ENCODE results near the gene SLC25A20. TPM values are rescaled to one million over a fixed set of nuclear protein-coding genes. Genes with fewer than 3 reads are reported as not detected.

The SLC25A20 gene
- total RNA-seq, 1 experiment from 2014 or later: 17.7 TPM

- peaks cover 26% of the 10 kb centered on the region for H4K20me1 ChIP-seq (ENCODE audit: low read length)
- peaks cover 30% of the 10 kb centered on the region for H3K36me3 ChIP-seq (ENCODE audit: low read depth, low read length)
- CTCF ChIA-PET: no interaction called here
- no peak for DNase-seq
- H3K4me1 ChIP-seq (ENCODE audit: insufficient read depth, low read length): peaks cover 17% of the 10 kb centered on the region
- no peak overlapping the region for H3K4me2 ChIP-seq (ENCODE audit: low read length)
- H3K9ac ChIP-seq (ENCODE audit: low read length): no peak overlapping the region
- no TSS peak for BruUV-seq (replicated peaks)
- H3F3A ChIP-seq (ENCODE audit: low read length, unreplicated experiment): no peaks in the 10 kb centered on the region
- H3K27ac ChIP-seq (ENCODE audit: low read length): no peak overlapping the region
- no peaks in the 10 kb centered on the region for H3K27me3 ChIP-seq (ENCODE audit: low read length)
- no peak overlapping the region for H2AFZ ChIP-seq (ENCODE audit: low read length)
- H3K4me3 ChIP-seq (ENCODE audit: low read length): no peak overlapping the region
- no peaks in the 10 kb centered on the region for H3K9me3 ChIP-seq (ENCODE audit: low read length)
- H3K79me2 ChIP-seq (ENCODE audit: low read length): peaks cover 82% of the 10 kb centered on the region
- intact Hi-C loops (cut with micrococcal nuclease): loop anchor here (10.0 kb wide), 1 partner anchor 151 kb away; no protein-coding TSS in a partner anchor
- no peak for ATAC-seq
- TF ChIP-seq CTCF (conservative IDR thresholded peaks at IDR 0.05; ENCODE audit: low read depth, low read length): no peak
- TF ChIP-seq EZH2phosphoT487 (IDR thresholded peaks at IDR 0.05; ENCODE audit: borderline replicate concordance, low read length): no peak
- TF ChIP-seq EZH2 (IDR thresholded peaks at IDR 0.05; ENCODE audit: low read length, unreplicated experiment): no peak
- H3K9me2 ChIP-seq (replicated peaks; ENCODE audit: low read length): no peaks in the 10 kb centered on the region
- POLR2A ChIA-PET (ENCODE audit: unreplicated experiment): no interaction called here
These were observed 36.8 kb upstream of the SLC25A20 start for GRCh38 chr3:48935530-48935929.

GRCh38 chr3:48934333-48934991 lies 35.8 kb upstream of the SLC25A20 start:
- H3K4me2 ChIP-seq (ENCODE audit: low read length): no peak overlapping the region
- no peak for ATAC-seq
- CTCF ChIA-PET: no interaction called here

More at GRCh38 chr3:48934333-48934991, 35.8 kb upstream of the SLC25A20 start:
- no peak overlapping the region for H2AFZ ChIP-seq (ENCODE audit: low read length)
- no peaks in the 10 kb centered on the region for H3F3A ChIP-seq (ENCODE audit: low read length, unreplicated experiment)
- no peak overlapping the region for H3K27ac ChIP-seq (ENCODE audit: low read length)
- H4K20me1 ChIP-seq (ENCODE audit: low read length): peaks cover 33% of the 10 kb centered on the region
- intact Hi-C loops (cut with micrococcal nuclease): loop anchor here (10.0 kb wide), 1 partner anchor 150 kb away; no protein-coding TSS in a partner anchor
- H3K9me3 ChIP-seq (ENCODE audit: low read length): no peaks in the 10 kb centered on the region
- no peak for DNase-seq
- no peaks in the 10 kb centered on the region for H3K9me2 ChIP-seq (replicated peaks; ENCODE audit: low read length)
- H3K79me2 ChIP-seq (ENCODE audit: low read length): peaks cover 93% of the 10 kb centered on the region
- H3K27me3 ChIP-seq (ENCODE audit: low read length): no peaks in the 10 kb centered on the region
- POLR2A ChIA-PET (ENCODE audit: unreplicated experiment): no interaction called here
- H3K9ac ChIP-seq (ENCODE audit: low read length): no peak overlapping the region
- no TSS peak for BruUV-seq (replicated peaks)
- TF ChIP-seq EZH2phosphoT487 (IDR thresholded peaks at IDR 0.05; ENCODE audit: borderline replicate concordance, low read length) (no peak), EZH2 (IDR thresholded peaks at IDR 0.05; ENCODE audit: low read length, unreplicated experiment) (no peak), CTCF (conservative IDR thresholded peaks at IDR 0.05; ENCODE audit: low read depth, low read length) (no peak)
- H3K36me3 ChIP-seq (ENCODE audit: low read depth, low read length): peaks cover 38% of the 10 kb centered on the region
- peaks cover 17% of the 10 kb centered on the region for H3K4me1 ChIP-seq (ENCODE audit: insufficient read depth, low read length)
- no peak overlapping the region for H3K4me3 ChIP-seq (ENCODE audit: low read length)

Measured in PC-3 (cell line).